GM15510 (cell line): ENCODE results near the gene PSMD1.
A peak's percentile ranks its signal among the peaks of the same experiment; 100 is the strongest.

Source experiments
- POLR2A ChIP-seq: IDR thresholded peaks from 3 replicates; pipeline ENCODE4 v1.6.1; 2011; ENCODE audit warnings: borderline replicate concordance; ENCODE audit not compliant: insufficient read length; ENCODE audit errors: extremely low read depth

Gene PSMD1

DNA sequence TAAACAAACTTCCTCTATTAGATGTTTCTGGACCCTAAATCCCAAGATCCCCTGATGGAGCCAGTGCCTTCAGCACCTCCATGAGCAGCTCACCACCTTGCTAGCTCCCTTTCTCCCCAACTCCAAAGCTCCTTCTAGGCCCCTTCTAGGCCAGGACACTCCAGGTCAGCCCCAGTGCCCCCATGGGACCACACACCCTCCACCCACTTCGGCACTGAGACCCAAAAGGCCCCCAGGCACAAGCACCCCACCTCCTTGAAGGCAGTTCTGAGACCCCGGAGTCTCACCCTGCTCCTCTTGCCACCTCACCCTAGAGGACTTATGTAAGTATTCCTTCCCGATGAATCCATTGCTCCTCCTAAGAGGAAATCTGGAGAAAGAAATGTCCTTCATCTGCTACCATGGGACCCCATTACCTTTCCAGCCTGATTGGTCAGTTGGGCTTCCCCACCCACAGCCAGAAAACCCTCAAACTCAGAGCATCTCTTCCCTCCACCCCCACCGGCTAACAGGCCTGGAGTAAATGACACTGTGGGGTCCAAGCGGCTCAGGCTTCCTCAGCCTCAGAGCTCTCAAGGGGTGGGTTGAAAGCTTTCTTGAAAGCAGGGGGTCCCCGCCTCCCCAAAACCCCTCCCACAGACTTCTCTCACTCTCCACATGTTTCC is 132.0 kb downstream of the PSMD1 start:
- no peak for TF ChIP-seq POLR2A

GRCh38 chr2:231189171-231189530 is 132.5 kb downstream of the PSMD1 start:
- TF ChIP-seq POLR2A: no peak

DNA sequence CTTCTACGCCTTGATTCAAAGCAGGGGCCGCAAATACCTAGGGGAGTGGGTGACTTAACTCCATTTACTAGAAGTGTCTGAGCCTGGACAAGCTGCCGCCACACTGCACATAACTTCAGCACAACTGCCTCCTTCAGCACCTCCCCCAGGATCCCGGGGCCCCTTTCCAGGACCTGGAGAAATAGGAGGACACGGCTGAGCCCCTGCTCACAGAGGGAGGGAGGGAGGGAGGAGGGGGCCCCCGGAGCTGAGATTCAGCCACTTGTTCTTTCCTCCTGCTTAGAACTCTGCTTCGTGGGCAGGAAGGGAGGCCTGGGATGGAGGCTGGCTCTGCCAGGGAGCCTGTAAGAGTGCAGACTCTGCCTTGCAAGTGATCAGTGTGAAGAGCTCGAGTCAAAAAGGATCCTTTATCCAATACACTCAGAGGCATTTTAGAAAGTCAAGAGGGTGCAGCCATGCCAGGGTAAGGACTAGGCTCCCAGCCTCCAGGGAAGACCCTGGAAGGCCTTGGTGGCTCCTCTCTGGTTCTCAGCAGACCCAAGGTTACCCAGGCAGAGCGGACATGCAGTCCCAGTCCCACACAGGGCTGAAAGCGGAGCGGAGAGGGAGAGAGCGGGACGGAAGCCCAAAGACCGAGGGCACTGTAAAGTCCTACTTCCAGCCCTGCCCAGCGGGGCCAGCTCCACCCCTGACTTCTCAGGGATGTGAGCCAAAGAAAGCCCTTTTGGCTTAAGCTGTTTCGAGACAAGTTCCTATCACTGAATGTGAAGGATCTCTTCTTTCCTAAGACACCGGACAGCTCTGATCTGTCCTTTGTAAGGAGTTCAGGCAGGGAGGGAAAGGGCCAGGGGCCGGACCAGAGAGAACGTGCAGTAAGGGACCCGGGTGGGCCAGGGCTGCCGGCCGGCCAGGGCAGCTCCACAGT is 133.2 kb downstream of the PSMD1 start:
- TF ChIP-seq POLR2A: no peak

DNA sequence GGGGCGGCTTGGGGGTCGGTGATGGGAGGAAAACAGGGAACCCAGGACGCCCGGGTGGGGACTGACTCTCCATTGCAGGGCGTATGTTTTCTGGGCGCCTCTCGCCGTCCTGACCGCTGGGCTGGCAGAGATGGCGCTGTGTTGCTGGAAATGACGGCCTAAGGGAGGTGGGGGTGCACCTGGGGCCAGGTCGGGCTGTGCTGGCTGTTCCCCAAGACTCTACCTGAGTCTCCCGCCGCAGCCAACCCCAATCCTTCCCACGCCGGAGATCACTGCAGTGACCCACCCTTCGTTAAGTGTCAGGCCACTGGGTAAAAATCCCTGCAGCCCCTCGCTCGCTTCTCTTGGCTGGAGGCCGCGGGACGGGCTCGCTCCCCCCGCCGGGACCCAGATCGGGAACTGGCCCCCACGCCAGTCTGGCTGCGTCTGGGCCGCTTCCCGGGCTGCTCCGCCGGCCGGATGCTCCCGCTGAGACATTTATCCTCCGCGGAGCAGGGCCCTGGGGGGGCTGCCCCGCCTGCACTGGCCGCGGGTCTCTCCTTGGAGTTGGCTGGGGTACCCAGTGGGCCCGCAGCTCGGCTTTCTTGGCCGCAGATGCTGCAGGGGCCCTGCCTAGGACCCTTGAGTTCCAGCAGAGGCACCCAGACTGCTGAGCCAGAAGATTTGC is 134.0 kb downstream of the PSMD1 start:
- TF ChIP-seq POLR2A: no peak

DNA sequence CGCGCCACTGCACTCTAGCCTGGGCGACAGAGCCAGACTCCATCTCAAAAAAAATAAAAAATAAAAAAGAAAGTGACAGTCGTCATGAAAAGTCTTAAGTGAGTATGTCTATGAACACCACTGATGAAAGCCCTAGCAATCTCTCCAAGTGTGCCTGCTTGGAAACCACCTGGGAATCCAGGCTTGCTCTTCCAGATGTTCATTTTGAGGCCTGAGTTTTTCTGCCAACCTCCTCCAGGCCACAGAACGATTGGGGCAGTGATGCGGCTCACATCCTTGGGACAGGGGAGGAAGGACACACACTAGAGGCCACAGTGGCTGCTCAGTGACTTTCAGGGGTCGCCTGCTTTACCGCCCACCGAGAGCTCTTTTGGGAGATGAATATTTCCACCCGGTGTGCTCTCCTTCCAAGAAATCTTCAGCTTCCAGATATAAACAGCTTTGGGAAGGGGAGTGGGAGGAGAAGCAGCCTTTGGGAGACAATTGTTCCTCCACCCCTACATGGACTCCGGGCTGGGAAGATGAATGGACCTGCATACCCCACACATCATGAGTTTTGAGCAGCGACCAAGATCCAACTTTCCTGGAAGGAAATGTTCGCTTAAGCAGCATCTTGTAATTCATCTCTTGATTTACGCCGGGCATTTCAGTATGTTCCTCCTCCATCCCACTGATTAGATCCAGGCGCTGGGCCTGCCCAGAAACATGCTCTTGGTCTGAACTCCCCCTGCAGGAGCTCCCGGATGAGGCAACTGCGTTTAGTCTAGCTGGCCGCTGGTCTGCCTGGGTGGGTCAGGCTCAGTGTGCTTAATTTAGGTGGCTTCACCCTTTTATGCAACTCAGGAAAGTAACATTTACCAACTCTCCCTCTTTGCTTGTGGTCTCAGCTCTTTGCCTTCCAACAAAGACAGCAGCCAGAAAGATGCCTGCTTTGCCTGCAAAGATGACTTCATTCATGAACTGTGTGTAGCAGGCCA is 135.5 kb downstream of the PSMD1 start:
- no peak for TF ChIP-seq POLR2A

- TF ChIP-seq POLR2A: no peak
These were observed 136.5 kb downstream of the PSMD1 start for GRCh38 chr2:231193216-231193615.

GRCh38 chr2:231196592-231196991 is 139.9 kb downstream of the PSMD1 start:
- no peak for TF ChIP-seq POLR2A

- TF ChIP-seq POLR2A: no peak
These were observed 141.1 kb downstream of the PSMD1 start for GRCh38 chr2:231197706-231198290.

GRCh38 chr2:231198291-231199173 is 141.9 kb downstream of the PSMD1 start, which contains the start of gene ARMC9:
ARMC9 (plus strand) TSS chr2:231198631; CDS start chr2:231206239, 7,608 bp downstream.
- TF ChIP-seq POLR2A: peak; percentile 90

DNA sequence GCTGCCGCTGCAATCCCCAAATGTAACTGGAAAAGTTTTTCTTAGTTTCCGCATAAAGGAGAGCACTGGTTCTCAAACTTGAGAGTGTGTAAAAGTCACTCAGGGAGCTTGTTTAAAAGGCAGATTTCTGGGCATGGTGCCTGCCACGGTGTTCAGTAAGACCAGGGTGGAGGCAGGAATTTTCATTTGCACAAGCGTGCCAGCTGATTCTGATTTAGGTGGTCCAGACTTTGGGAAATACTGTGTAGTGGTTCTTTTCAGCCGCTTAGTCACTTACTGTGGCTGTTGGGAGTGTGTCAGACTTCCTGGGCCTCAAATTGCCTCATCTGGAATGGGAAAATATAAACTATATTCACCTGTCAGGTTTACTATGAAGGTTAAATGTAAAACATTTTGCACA is 142.6 kb downstream of the PSMD1 start:
- no peak for TF ChIP-seq POLR2A

DNA sequence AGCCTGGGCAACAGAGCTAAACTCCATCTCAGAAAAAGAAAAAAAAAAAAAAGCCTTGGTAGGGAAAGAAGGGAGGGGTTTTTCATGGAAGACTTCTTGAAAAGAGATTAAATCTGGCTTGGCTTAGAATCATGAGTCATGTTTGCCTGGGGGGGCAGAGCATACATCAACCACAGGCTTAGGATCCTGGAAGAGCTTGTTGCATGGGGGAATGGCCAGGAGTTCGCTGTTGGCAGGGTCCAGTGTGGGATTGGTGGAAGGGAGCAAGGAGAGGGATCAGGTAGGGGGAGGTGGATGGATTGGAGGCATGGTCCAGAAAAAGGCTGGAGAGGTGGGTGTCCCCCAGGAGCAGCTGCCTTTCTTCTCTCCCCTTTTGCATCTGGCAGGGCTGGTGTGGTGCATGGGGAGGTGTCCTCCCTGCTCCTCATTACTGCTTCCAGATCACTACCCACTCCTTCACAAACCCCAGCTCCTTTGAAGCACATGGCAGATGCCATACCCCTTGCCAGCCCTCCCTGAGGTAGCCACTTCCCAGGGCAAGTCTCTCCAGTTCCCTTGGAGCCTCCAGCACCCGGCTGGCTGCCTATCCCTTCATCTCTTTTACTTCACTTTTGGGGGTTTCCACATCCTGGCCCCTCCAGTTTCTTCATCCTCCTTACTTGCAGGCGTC is 144.3 kb downstream of the PSMD1 start:
- TF ChIP-seq POLR2A: no peak

GRCh38 chr2:231201475-231201814 is 144.8 kb downstream of the PSMD1 start:
- no peak for TF ChIP-seq POLR2A
